OCI-LY1 (cell line): ENCODE data around the gene DUSP9.

Experiments
- H2AFZ ChIP-seq: fragments of 200-600 bp; sonication (generic), shearing (Covaris generic); 2 replicates; pipeline ENCODE4 v1.6.0; 2014; ENCODE audit warnings: antibody characterized with exemption, mild to moderate bottlenecking, low read length
- H3F3A ChIP-seq: fragments of 200-600 bp; sonication (generic), shearing (Covaris generic); 2 replicates; pipeline ENCODE4 v1.6.0; 2014; ENCODE audit warnings: mild to moderate bottlenecking, antibody characterized with exemption, low read length, moderate library complexity; ENCODE audit not compliant: insufficient read depth
- H3K27ac ChIP-seq: fragments of 200-600 bp; sonication (generic); 2 replicates; pipeline ENCODE4 v1.5.1; 2014; ENCODE audit warnings: low read length, mixed run types, mild to moderate bottlenecking, low read depth; ENCODE audit not compliant: poor library complexity, severe bottlenecking
- H3K27me3 ChIP-seq: fragments of 200-600 bp; sonication (generic); 2 replicates; pipeline ENCODE4 v1.6.0; 2014; ENCODE audit warnings: antibody characterized with exemption, mild to moderate bottlenecking, low read length, moderate library complexity; ENCODE audit not compliant: insufficient read depth
- H3K36me3 ChIP-seq: fragments of 200-600 bp; sonication (generic); 2 replicates; pipeline ENCODE4 v1.6.1; 2014; ENCODE audit warnings: mild to moderate bottlenecking, antibody characterized with exemption, low read length, moderate library complexity, mixed read lengths; ENCODE audit not compliant: insufficient read depth
- H3K4me1 ChIP-seq: fragments of 200-600 bp; sonication (generic); 2 replicates; pipeline ENCODE4 v1.5.1; 2014; ENCODE audit warnings: mild to moderate bottlenecking, low read length, moderate library complexity; ENCODE audit not compliant: insufficient read depth, severe bottlenecking
- H3K4me2 ChIP-seq: fragments of 200-600 bp; sonication (generic), shearing (Covaris generic); 2 replicates; pipeline ENCODE4 v1.6.1; 2014; ENCODE audit warnings: low read length
- H3K4me3 ChIP-seq: fragments of 200-600 bp; sonication (generic); 2 replicates; pipeline ENCODE4 v1.5.1; 2014; ENCODE audit warnings: low read length, low read depth, mild to moderate bottlenecking, mixed read lengths; ENCODE audit not compliant: poor library complexity, severe bottlenecking
- H3K79me2 ChIP-seq: fragments of 200-600 bp; shearing (Covaris generic); 2 replicates; pipeline ENCODE4 v1.6.1; 2016; ENCODE audit warnings: mixed run types, low read length, mixed read lengths; ENCODE audit not compliant: insufficient read depth
- H3K9ac ChIP-seq: fragments of 200-600 bp; sonication (generic), shearing (Covaris generic); 2 replicates; pipeline ENCODE4 v1.6.1; 2014; ENCODE audit warnings: mild to moderate bottlenecking, low read length, mixed read lengths
- H3K9me2 ChIP-seq: fragments of 200-600 bp; sonication (generic), shearing (Covaris generic); 2 replicates; pipeline ENCODE4 v1.6.1; 2014; ENCODE audit warnings: low read depth, mild to moderate bottlenecking, low read length, mixed read lengths
- H3K9me3 ChIP-seq: fragments of 200-600 bp; shearing (Covaris generic); 2 replicates; pipeline ENCODE4 v1.6.1; 2014; ENCODE audit warnings: low read length, mixed read lengths
- H4K20me1 ChIP-seq: fragments of 200-600 bp; sonication (generic), shearing (Covaris generic); 2 replicates; pipeline ENCODE4 v1.6.0; 2016; ENCODE audit warnings: mild to moderate bottlenecking, low read length; ENCODE audit not compliant: insufficient read depth
- EZH2 ChIP-seq: fragments of 200-600 bp; sonication (generic), shearing (Covaris generic); IDR thresholded peaks from 2 replicates; pipeline ENCODE4 v1.8.0; 2017; ENCODE audit warnings: borderline replicate concordance, mixed run types, mild to moderate bottlenecking, antibody characterized with exemption, low read length, moderate library complexity, mixed read lengths
- TF ChIP-seq, protein P1 (sequence below): fragments of 200-600 bp; sonication (generic), shearing (Covaris generic); IDR thresholded peaks from 2 replicates; pipeline ENCODE4 v1.5.1; 2017; ENCODE audit warnings: mild to moderate bottlenecking, antibody characterized with exemption, low read length, moderate library complexity, mixed read lengths

The DUSP9 gene

GRCh38 chrX:153659268-153659667, 12.3 kb downstream of the DUSP9 start:
- H3K4me3 ChIP-seq: no peak overlapping the region
- H3F3A ChIP-seq: no peaks in the 10 kb centered on the region
- no peaks in the 10 kb centered on the region for H3K9me3 ChIP-seq
- no peak overlapping the region for H3K9ac ChIP-seq
- no peaks in the 10 kb centered on the region for H3K36me3 ChIP-seq
- H3K4me1 ChIP-seq: no peaks in the 10 kb centered on the region
- H2AFZ ChIP-seq: no peak overlapping the region
- no peaks in the 10 kb centered on the region for H3K79me2 ChIP-seq
- H3K27me3 ChIP-seq: no peaks in the 10 kb centered on the region
- H3K4me2 ChIP-seq: no peak overlapping the region
- no peaks in the 10 kb centered on the region for H3K9me2 ChIP-seq
- no peak overlapping the region for H3K27ac ChIP-seq
- no peaks in the 10 kb centered on the region for H4K20me1 ChIP-seq
- TF ChIP-seq, protein P1, sequence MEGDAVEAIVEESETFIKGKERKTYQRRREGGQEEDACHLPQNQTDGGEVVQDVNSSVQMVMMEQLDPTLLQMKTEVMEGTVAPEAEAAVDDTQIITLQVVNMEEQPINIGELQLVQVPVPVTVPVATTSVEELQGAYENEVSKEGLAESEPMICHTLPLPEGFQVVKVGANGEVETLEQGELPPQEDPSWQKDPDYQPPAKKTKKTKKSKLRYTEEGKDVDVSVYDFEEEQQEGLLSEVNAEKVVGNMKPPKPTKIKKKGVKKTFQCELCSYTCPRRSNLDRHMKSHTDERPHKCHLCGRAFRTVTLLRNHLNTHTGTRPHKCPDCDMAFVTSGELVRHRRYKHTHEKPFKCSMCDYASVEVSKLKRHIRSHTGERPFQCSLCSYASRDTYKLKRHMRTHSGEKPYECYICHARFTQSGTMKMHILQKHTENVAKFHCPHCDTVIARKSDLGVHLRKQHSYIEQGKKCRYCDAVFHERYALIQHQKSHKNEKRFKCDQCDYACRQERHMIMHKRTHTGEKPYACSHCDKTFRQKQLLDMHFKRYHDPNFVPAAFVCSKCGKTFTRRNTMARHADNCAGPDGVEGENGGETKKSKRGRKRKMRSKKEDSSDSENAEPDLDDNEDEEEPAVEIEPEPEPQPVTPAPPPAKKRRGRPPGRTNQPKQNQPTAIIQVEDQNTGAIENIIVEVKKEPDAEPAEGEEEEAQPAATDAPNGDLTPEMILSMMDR: no peak
- no peak for TF ChIP-seq EZH2

DNA sequence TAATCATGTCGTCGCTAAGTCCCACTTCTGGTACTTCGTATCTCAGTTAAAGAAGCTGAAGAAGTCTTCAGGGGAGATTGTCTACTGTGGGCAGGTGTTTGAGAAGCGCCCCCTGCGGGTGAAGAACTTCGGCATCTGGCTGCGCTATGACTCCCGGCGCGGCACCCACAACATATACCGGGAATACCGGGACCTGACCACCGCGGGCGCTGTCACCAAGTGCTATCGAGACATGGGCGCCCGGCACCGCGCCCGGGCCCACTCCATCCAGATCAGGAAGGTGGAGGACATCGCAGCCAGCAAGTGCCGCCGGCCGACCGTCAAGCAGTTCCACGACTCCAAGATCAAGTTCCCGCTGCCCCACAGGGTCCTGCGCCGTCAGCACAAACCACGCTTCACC, 15.3 kb downstream of the DUSP9 start:
- H3K4me2 ChIP-seq: no peak overlapping the region
- H2AFZ ChIP-seq: no peak overlapping the region
- H3K4me1 ChIP-seq: no peaks in the 10 kb centered on the region
- no peaks in the 10 kb centered on the region for H3F3A ChIP-seq
- H3K4me3 ChIP-seq: no peak overlapping the region
- H3K36me3 ChIP-seq: no peaks in the 10 kb centered on the region
- H3K27me3 ChIP-seq: no peaks in the 10 kb centered on the region
- H3K27ac ChIP-seq: no peak overlapping the region
- H3K9me3 ChIP-seq: no peaks in the 10 kb centered on the region
- H3K9me2 ChIP-seq: no peaks in the 10 kb centered on the region
- TF ChIP-seq, protein P1: no peak; the same call in 1 of the 2 replicates
- TF ChIP-seq EZH2: no peak
- no peaks in the 10 kb centered on the region for H4K20me1 ChIP-seq
- H3K79me2 ChIP-seq: no peaks in the 10 kb centered on the region
- H3K9ac ChIP-seq: no peak overlapping the region

DNA sequence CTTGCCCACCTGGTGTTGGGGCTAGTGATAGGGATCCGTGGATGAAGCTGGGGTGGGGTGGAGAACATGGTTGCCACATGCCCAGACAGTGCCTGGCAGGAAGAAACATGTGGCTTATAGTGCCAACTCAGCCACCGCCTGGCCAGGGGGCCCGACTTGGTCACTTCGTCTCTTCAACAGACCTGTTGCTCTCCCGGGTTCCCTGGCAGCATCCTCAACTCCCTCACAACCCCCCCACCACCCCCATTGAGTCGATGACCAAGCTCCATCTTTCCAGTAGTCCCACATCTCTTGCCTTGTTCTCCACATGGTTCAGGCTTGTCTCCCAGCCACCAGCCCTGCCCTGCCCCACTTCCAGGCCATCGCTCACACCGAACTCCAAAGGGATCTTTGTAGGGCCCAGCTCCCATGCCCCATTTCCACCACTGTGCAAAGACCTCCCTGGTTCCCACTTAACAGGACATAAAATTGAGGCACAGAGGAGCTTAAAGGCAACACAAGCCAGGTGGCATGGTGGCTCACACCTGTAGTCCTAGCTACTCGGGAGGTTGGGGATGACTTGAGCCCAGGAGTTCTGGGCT, 18.8 kb downstream of the DUSP9 start:
- peaks cover 4% of the 10 kb centered on the region for H3K4me1 ChIP-seq
- no peaks in the 10 kb centered on the region for H3F3A ChIP-seq
- no peaks in the 10 kb centered on the region for H3K36me3 ChIP-seq
- no peak overlapping the region for H3K4me2 ChIP-seq
- H3K9me3 ChIP-seq: no peaks in the 10 kb centered on the region
- H3K27me3 ChIP-seq: no peaks in the 10 kb centered on the region
- no peak for TF ChIP-seq EZH2
- TF ChIP-seq, protein P1: no peak
- H3K9ac ChIP-seq: no peak overlapping the region
- no peak overlapping the region for H3K4me3 ChIP-seq
- H3K79me2 ChIP-seq: no peaks in the 10 kb centered on the region
- no peaks in the 10 kb centered on the region for H3K9me2 ChIP-seq
- no peaks in the 10 kb centered on the region for H4K20me1 ChIP-seq
- H2AFZ ChIP-seq: no peak overlapping the region
- no peak overlapping the region for H3K27ac ChIP-seq
